RWPE2 (cell line): ENCODE results near the gene PDILT.

Experiments
- ATAC-seq: fragments of 200-7000 bp; cut with Tn5 transposase; 3 replicates; pipeline ENCODE4 v1.9.1; 2021; ENCODE audit warnings: low read depth
- DNase-seq: peaks from one replicate; pipeline ENCODE4 v3.0.0-alpha.2; 2020; ENCODE audit warnings: low spot score
- H3K27ac ChIP-seq: fragments of 450-650 bp; 2 replicates; pipeline ENCODE4 v1.5.1; 2017; ENCODE audit warnings: mild to moderate bottlenecking; ENCODE audit not compliant: poor library complexity, severe bottlenecking
- H3K27me3 ChIP-seq: fragments of 250-450 bp; sonication (Bioruptor Pico); 2 replicates; pipeline ENCODE4 v1.5.1; 2021; ENCODE audit warnings: mild to moderate bottlenecking, moderate library complexity; ENCODE audit not compliant: insufficient read depth, poor library complexity, severe bottlenecking
- H3K36me3 ChIP-seq: fragments of 250-450 bp; sonication (Bioruptor Pico); 2 replicates; pipeline ENCODE4 v1.5.1; 2020; ENCODE audit warnings: low read depth, mild to moderate bottlenecking, moderate library complexity
- H3K4me1 ChIP-seq: fragments of 250-450 bp; sonication (Bioruptor Pico); 2 replicates; pipeline ENCODE4 v1.5.1; 2021; ENCODE audit warnings: mild to moderate bottlenecking, moderate library complexity; ENCODE audit not compliant: insufficient read depth, poor library complexity, severe bottlenecking
- H3K4me3 ChIP-seq: fragments of 250-450 bp; sonication (Bioruptor Pico); 2 replicates; pipeline ENCODE4 v1.5.1; 2021; ENCODE audit warnings: mild to moderate bottlenecking, moderate library complexity; ENCODE audit not compliant: severe bottlenecking
- H3K9me3 ChIP-seq: fragments of 250-450 bp; sonication (Bioruptor Pico); 2 replicates; pipeline ENCODE4 v1.5.1; 2021; ENCODE audit warnings: mild to moderate bottlenecking, moderate library complexity; ENCODE audit not compliant: severe bottlenecking
- TF ChIP-seq, protein P1 (sequence below): fragments of 450-650 bp; IDR thresholded peaks from one replicate; pipeline ENCODE4 v1.5.1; 2017; ENCODE audit warnings: mild to moderate bottlenecking, moderate library complexity; ENCODE audit not compliant: poor library complexity, severe bottlenecking

PDILT gene

DNA sequence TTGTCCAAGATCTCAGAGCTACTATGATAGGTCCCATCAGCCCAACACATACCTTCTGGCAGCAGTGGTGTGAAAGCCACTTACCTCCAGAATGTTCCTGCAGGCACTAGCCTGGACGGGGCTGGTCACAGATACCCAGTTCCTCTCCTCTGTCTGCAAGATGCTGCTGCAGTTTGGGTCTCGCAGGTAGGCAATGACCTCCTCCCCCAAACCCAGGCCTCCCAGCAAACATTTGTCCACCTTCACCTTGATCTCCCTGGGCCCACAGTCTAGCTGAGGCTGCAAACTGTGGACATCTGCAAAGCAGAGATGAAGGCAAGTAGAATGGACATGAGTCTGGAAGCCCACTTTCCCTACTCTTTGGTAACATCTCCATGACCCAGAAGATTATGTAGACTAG lies 84.4 kb downstream of the PDILT start:
- Histone ChIP-seq H3K27me3 (peaks cover 12% of the 10 kb centered on the region), H3K36me3 (no peaks in the 10 kb centered on the region), H3K9me3 (no peaks in the 10 kb centered on the region)

DNA sequence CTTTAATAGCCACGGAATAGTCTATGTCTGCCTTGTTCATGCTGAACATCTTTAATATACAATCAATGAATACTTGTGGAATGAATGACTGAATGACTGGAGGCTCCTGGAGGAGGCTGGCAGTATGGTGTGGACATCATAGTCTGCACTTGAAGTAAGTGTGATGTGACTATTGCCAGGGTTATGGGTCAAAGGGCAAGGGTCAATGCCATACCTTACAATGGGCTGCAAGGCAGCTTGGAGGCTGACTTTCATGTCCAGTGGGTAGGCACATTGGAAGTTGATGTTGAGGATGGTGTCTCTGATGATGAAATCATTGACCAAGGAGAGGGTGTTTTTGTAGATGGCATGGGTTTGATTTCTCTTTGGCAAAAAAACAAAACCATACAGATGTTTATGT lies 85.1 kb downstream of the PDILT start:
- no peak overlapping the region for H3K27ac ChIP-seq
- H3K27me3 ChIP-seq, result peaks cover 12% of the 10 kb centered on the region
- TF ChIP-seq, protein P1, sequence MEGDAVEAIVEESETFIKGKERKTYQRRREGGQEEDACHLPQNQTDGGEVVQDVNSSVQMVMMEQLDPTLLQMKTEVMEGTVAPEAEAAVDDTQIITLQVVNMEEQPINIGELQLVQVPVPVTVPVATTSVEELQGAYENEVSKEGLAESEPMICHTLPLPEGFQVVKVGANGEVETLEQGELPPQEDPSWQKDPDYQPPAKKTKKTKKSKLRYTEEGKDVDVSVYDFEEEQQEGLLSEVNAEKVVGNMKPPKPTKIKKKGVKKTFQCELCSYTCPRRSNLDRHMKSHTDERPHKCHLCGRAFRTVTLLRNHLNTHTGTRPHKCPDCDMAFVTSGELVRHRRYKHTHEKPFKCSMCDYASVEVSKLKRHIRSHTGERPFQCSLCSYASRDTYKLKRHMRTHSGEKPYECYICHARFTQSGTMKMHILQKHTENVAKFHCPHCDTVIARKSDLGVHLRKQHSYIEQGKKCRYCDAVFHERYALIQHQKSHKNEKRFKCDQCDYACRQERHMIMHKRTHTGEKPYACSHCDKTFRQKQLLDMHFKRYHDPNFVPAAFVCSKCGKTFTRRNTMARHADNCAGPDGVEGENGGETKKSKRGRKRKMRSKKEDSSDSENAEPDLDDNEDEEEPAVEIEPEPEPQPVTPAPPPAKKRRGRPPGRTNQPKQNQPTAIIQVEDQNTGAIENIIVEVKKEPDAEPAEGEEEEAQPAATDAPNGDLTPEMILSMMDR, result no peak
- no peaks in the 10 kb centered on the region for H3K4me1 ChIP-seq
- no peak overlapping the region for H3K4me3 ChIP-seq
- no peaks in the 10 kb centered on the region for H3K36me3 ChIP-seq
- H3K9me3 ChIP-seq, result no peaks in the 10 kb centered on the region
- ATAC-seq (no peak), DNase-seq (no peak)

More for the DNA sequence above, 84.4 kb downstream of the PDILT start:
- TF ChIP-seq, protein P1, result no peak
- Histone ChIP-seq H3K27ac (no peak overlapping the region), H3K4me3 (no peak overlapping the region), H3K4me1 (no peaks in the 10 kb centered on the region)
- DNase-seq (no peak), ATAC-seq (no peak)

DNA sequence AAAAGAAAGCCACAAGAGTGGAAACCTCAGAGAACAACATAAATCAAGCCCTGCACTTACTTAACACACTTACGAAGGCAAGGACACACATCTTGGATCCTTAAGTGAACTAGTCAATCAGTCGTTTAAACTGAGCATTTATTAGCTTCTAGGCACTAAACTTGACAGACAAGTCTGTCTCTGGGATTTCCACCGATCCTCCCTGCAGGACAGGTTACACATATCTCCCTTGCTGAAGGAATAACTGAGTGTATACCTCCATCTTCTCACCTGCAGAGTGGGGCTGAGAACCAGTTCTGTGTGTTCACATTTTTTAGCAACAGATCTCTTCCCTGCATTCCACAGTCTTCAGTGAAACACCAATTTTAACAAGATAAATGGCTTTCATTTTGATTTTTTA lies 86.1 kb downstream of the PDILT start:
- TF ChIP-seq, protein P1, result no peak
- no peaks in the 10 kb centered on the region for H3K36me3 ChIP-seq
- peaks cover 12% of the 10 kb centered on the region for H3K27me3 ChIP-seq
- no peak overlapping the region for H3K4me3 ChIP-seq
- DNase-seq (no peak), ATAC-seq (no peak)
- no peaks in the 10 kb centered on the region for H3K4me1 ChIP-seq
- H3K27ac ChIP-seq, result no peak overlapping the region
- H3K9me3 ChIP-seq, result no peaks in the 10 kb centered on the region

DNA sequence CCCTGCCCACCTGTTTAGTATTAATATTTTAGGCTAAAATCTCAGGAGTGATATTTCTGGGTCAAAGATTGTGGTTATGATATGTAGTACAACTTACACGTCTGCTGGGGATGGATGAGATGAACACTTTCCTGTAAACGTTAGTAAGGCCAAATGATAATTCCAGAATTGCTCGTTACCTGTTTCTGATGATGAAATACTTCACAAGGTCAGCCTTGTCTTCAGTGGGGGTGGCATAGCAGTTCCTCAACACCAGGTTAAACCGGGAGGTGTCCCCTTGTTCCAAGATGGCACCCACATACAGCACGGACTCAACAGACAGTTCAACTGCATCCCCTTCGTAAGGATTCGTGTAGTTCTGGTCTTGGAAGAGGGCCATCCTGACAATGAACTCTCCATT lies 86.5 kb downstream of the PDILT start:
- TF ChIP-seq, protein P1, result no peak
- Histone ChIP-seq H3K4me1 (no peaks in the 10 kb centered on the region), H3K27me3 (peaks cover 12% of the 10 kb centered on the region), H3K9me3 (no peaks in the 10 kb centered on the region), H3K4me3 (no peak overlapping the region), H3K36me3 (no peaks in the 10 kb centered on the region), H3K27ac (no peak overlapping the region)
- DNase-seq (no peak), ATAC-seq (no peak)

DNA sequence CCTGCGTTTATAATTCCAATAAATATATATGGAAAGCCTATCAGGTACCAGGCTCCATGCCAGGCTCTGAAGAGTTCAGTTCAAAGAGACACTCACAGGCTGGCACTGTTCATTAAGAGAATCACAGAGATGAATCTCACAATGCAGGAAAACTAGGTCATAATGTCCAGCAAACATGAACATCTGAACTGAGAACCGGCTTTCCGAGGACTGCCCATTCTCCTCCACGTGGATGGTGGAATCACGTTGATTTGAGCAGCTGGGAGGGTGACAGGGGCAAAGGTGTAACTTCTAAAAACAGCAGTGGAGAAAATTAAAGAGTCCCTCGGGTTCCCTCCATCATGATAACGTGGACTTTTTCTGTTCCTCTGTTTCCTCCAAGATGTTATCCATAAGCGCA lies 87.4 kb downstream of the PDILT start:
- H3K27ac ChIP-seq, result no peak overlapping the region
- H3K4me3 ChIP-seq, result no peak overlapping the region
- TF ChIP-seq, protein P1, result no peak
- no peaks in the 10 kb centered on the region for H3K9me3 ChIP-seq
- no peak for DNase-seq
- ATAC-seq, result no peak
- H3K4me1 ChIP-seq, result no peaks in the 10 kb centered on the region
- H3K36me3 ChIP-seq, result no peaks in the 10 kb centered on the region
- H3K27me3 ChIP-seq, result peaks cover 12% of the 10 kb centered on the region
